OCI-LY7 (cell line): ENCODE results near the gene SURF4. TPM values are rescaled to one million over a fixed set of nuclear protein-coding genes. Genes with fewer than 3 reads are reported as not detected.
A peak's percentile ranks its signal among the peaks of the same experiment; 100 is the strongest.

Experiments
- BruUV-seq: library from RNA; stranded (reverse); fragments of 400-500 nt; replicated peaks from 2 replicates; lab custom pipeline; 2021; lab: Mats Ljungman, UMichigan
- CTCF ChIA-PET: fragments of 300-600 bp; sonication (Branson Sonifier 250); formaldehyde crosslinking; loops from one replicate; lab custom pipeline; 2022; ENCODE audit warnings: antibody characterized with exemption; ENCODE audit not compliant: unreplicated experiment; lab: Charles Lee
- POLR2A ChIA-PET: fragments of 300-600 bp; sonication (Branson Sonifier 250); formaldehyde crosslinking; loops from one replicate; lab custom pipeline; 2022; ENCODE audit warnings: antibody characterized with exemption; lab: Charles Lee
- DNase-seq: peaks from one replicate; pipeline ENCODE4 v3.0.0-alpha.2; 2015; ENCODE audit warnings: low spot score
- H2AFZ ChIP-seq: fragments of 200-600 bp; sonication (generic), shearing (Covaris generic); 2 replicates; pipeline ENCODE4 v1.6.1; 2014; ENCODE audit warnings: mild to moderate bottlenecking, antibody characterized with exemption, low read length, moderate library complexity
- H3K27ac ChIP-seq: fragments of 200-600 bp; sonication (generic); 2 replicates; pipeline ENCODE4 v1.5.1; 2014; ENCODE audit warnings: mixed run types, low read depth, mild to moderate bottlenecking, moderate library complexity, low read length, inconsistent platforms; ENCODE audit not compliant: poor library complexity, severe bottlenecking
- H3K36me3 ChIP-seq: fragments of 200-600 bp; sonication (generic); 2 replicates; pipeline ENCODE4 v1.6.1; 2014; ENCODE audit warnings: mild to moderate bottlenecking, antibody characterized with exemption, low read length, moderate library complexity, mixed read lengths; ENCODE audit not compliant: insufficient read depth
- H3K4me1 ChIP-seq: fragments of 200-600 bp; sonication (generic); 2 replicates; pipeline ENCODE4 v1.5.1; 2014; ENCODE audit warnings: mild to moderate bottlenecking, low read length; ENCODE audit not compliant: insufficient read depth, poor library complexity, severe bottlenecking
- H3K4me2 ChIP-seq: fragments of 200-600 bp; sonication (generic); 2 replicates; pipeline ENCODE4 v1.6.1; 2014; ENCODE audit warnings: mild to moderate bottlenecking, low read length
- H3K4me3 ChIP-seq: fragments of 200-600 bp; sonication (generic); 2 replicates; pipeline ENCODE4 v1.5.1; 2014; ENCODE audit warnings: mild to moderate bottlenecking, low read depth, low read length; ENCODE audit not compliant: poor library complexity, severe bottlenecking
- H3K79me2 ChIP-seq: fragments of 200-600 bp; sonication (generic); 2 replicates; pipeline ENCODE4 v1.6.1; 2016; ENCODE audit warnings: low read depth, mild to moderate bottlenecking, low read length, moderate library complexity, mixed read lengths; ENCODE audit not compliant: insufficient read depth
- H3K9me2 ChIP-seq: fragments of 200-600 bp; sonication (generic); 2 replicates; pipeline ENCODE4 v1.6.1; 2016; ENCODE audit warnings: mild to moderate bottlenecking, low read length, mixed read lengths; ENCODE audit not compliant: insufficient read depth
- H3K9me3 ChIP-seq: fragments of 200-600 bp; sonication (generic); 2 replicates; pipeline ENCODE4 v1.6.1; 2014; ENCODE audit warnings: mild to moderate bottlenecking, mixed run types, low read length, mixed read lengths
- H4K20me1 ChIP-seq: fragments of 200-600 bp; sonication (generic); 2 replicates; pipeline ENCODE4 v1.6.1; 2014; ENCODE audit warnings: mild to moderate bottlenecking, antibody characterized with exemption, low read length, moderate library complexity, mixed read lengths; ENCODE audit not compliant: insufficient read depth
- EZH2phosphoT487 ChIP-seq: fragments of 200-600 bp; sonication (generic); IDR thresholded peaks from 2 replicates; pipeline ENCODE4 v1.6.1; 2018; ENCODE audit warnings: low read depth, borderline replicate concordance, mild to moderate bottlenecking, mixed run types, antibody characterized with exemption, low read length, moderate library complexity, mixed read lengths
- intact Hi-C: fragments of 100-400 bp; cut with micrococcal nuclease; formaldehyde crosslinking; loops from one replicate; pipeline ENCODE4 v1.10.0; 2022; ENCODE audit not compliant: unreplicated experiment
- total RNA-seq, 2 experiments: library from RNA; depleted of rRNA in 1 of 2; stranded (reverse); fragments of >200 nt in 1 of 2; shearing (Covaris generic) in 1 of 2; gene quantifications; 2 replicates each; pipeline ENCODE4 v1.2.3, GENCODE V29; 2014 to 2022
- TF ChIP-seq, protein P1 (sequence below): fragments of 200-600 bp; sonication (generic); conservative IDR thresholded peaks from 2 replicates; pipeline ENCODE4 v1.5.1; 2014; ENCODE audit warnings: mild to moderate bottlenecking, antibody characterized with exemption, low read length, moderate library complexity, mixed read lengths

The SURF4 gene
- total RNA-seq, 2 experiments from 2014 or later = 75.5 to 92.3 TPM

DNA sequence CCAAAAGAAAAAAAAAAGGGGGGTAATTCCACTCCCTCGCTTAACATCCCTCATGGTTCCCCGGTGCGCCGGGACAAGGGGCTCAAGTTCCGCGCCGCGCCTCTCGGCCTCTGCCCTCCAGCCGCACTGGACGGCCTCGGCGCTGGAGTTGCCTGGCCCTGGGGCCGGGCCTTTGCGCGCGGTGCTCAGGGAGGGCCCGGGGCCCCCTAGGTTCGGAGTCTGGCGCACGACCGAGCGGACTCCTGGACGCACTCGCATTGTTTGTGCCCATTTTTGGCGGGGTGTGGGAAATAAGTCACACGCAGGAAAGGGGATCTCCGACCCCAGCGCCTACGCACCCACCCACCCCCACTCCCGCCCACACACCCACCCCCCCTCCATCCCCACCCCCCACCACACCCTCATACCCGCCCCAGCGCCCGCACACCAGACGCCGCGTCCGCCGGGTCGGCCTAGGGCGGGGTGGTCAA is 28.3 kb downstream of the SURF4 start:
- Histone ChIP-seq H3K36me3 (peaks cover 84% of the 10 kb centered on the region), H3K9me3 (no peaks in the 10 kb centered on the region), H3K4me2 (peak overlapping the region; percentile 93), H3K4me1 (peaks cover 35% of the 10 kb centered on the region), H3K9me2 (no peaks in the 10 kb centered on the region), H2AFZ (peak overlapping the region; percentile 33; the same call in 1 of the 2 replicates), H4K20me1 (peaks cover 17% of the 10 kb centered on the region), H3K4me3 (peak overlapping the region; percentile 99), H3K27ac (peak overlapping the region; percentile 87), H3K79me2 (peaks cover 50% of the 10 kb centered on the region)
- intact Hi-C loops = loop anchor here (5.0 kb wide), 1 partner anchor 70 kb away; the partner anchor contains the start of gene REXO4
- peak; percentile 62 for DNase-seq
- POLR2A ChIA-PET = interaction anchor here (0.7 kb wide), 1 partner anchor 12 kb away, joined by 3 read pairs; no protein-coding TSS in a partner anchor
- CTCF ChIA-PET = no interaction called here
- BruUV-seq = no TSS peak
- no peak for TF ChIP-seq EZH2phosphoT487
- TF ChIP-seq, protein P1, sequence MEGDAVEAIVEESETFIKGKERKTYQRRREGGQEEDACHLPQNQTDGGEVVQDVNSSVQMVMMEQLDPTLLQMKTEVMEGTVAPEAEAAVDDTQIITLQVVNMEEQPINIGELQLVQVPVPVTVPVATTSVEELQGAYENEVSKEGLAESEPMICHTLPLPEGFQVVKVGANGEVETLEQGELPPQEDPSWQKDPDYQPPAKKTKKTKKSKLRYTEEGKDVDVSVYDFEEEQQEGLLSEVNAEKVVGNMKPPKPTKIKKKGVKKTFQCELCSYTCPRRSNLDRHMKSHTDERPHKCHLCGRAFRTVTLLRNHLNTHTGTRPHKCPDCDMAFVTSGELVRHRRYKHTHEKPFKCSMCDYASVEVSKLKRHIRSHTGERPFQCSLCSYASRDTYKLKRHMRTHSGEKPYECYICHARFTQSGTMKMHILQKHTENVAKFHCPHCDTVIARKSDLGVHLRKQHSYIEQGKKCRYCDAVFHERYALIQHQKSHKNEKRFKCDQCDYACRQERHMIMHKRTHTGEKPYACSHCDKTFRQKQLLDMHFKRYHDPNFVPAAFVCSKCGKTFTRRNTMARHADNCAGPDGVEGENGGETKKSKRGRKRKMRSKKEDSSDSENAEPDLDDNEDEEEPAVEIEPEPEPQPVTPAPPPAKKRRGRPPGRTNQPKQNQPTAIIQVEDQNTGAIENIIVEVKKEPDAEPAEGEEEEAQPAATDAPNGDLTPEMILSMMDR = peak; percentile 48; the same call in 1 of the 2 replicates

DNA sequence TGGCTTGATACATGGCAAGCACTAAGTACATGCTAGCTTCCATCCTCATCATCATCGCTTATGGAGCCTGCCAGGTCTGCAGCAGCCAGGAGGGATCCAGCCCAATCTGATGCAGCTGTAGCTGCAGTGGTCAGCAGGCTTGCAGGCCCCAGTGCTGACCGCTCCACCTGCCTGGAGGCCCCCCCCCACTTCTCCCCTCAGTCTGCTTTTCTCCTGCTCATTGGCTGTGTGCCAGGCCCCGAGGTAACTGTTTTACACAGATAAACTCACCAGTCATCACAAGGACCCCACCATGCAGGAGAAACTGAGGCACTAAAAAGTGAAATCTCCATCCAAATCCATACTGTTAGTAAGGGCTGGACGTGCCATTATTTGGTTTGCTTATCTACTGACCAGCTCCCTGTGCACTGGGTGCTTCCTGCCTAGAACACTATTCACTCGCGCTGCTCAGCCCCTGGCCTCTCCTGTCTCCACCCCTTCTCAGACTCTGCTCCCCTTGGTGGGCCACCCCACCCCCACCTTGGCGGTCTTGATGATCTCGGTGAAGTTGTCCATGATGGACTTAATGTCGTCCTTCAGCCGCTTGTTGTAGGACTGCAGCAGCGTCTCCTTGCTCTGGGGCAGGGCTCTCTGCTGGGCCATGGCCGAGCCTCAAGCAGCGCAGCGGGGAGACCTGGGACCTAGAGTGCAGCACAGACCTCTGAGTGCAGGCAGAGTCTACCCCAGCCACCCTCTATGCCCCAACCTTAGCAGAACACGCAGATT is 29.7 kb downstream of the SURF4 start:
- Histone ChIP-seq H4K20me1 (peaks cover 17% of the 10 kb centered on the region), H3K4me3 (peak overlapping the region; percentile 99), H3K79me2 (peaks cover 50% of the 10 kb centered on the region), H2AFZ (no peak overlapping the region), H3K36me3 (peaks cover 84% of the 10 kb centered on the region), H3K4me1 (peaks cover 35% of the 10 kb centered on the region), H3K9me2 (no peaks in the 10 kb centered on the region), H3K4me2 (peak overlapping the region; percentile 93), H3K9me3 (no peaks in the 10 kb centered on the region), H3K27ac (no peak overlapping the region)
- ChIA-PET CTCF (no interaction called here), POLR2A (no interaction called here)
- BruUV-seq = no TSS peak
- TF ChIP-seq EZH2phosphoT487 = no peak
- TF ChIP-seq, protein P1 = no peak
- no peak for DNase-seq
- intact Hi-C loops = loop anchor here (5.0 kb wide), 1 partner anchor 71 kb away; the partner anchor contains the start of gene REXO4

GRCh38 chr9:133345596-133345995 is 30.3 kb downstream of the SURF4 start:
- H3K4me2 ChIP-seq = no peak overlapping the region
- H3K4me1 ChIP-seq = peaks cover 35% of the 10 kb centered on the region
- BruUV-seq = no TSS peak
- no peak overlapping the region for H2AFZ ChIP-seq
- no peak overlapping the region for H3K4me3 ChIP-seq
- ChIA-PET CTCF (no interaction called here), POLR2A (no interaction called here)
- TF ChIP-seq, protein P1 = no peak
- no peak for TF ChIP-seq EZH2phosphoT487
- DNase-seq = no peak
- no peaks in the 10 kb centered on the region for H3K9me2 ChIP-seq
- peaks cover 47% of the 10 kb centered on the region for H3K79me2 ChIP-seq
- H3K27ac ChIP-seq = no peak overlapping the region
- no peaks in the 10 kb centered on the region for H3K9me3 ChIP-seq
- H3K36me3 ChIP-seq = peaks cover 84% of the 10 kb centered on the region
- intact Hi-C loops = loop anchor here (5.0 kb wide), 1 partner anchor 72 kb away; the partner anchor contains the start of gene REXO4
- peaks cover 17% of the 10 kb centered on the region for H4K20me1 ChIP-seq
